BE2C (cell line): Measurements from ENCODE around the gene DMRTB1.

Source experiments
- DNase-seq: peaks from one replicate; pipeline ENCODE4 v3.0.0-alpha.2; 2020
- H3K27me3 ChIP-seq: fragments of 250-450 bp; sonication (Bioruptor Pico); 2 replicates; pipeline ENCODE4 v1.5.1; 2020; ENCODE audit warnings: mild to moderate bottlenecking
- H3K36me3 ChIP-seq: fragments of 250-450 bp; sonication (Bioruptor Pico); 2 replicates; pipeline ENCODE4 v1.5.1; 2020; ENCODE audit warnings: mild to moderate bottlenecking
- H3K4me1 ChIP-seq: fragments of 250-450 bp; sonication (Bioruptor Pico); 2 replicates; pipeline ENCODE4 v1.5.1; 2020
- H3K4me3 ChIP-seq: 2 replicates; pipeline ENCODE4 v1.5.1; 2011; ENCODE audit warnings: low read depth, low read length
- H3K9me3 ChIP-seq: fragments of 250-450 bp; sonication (Bioruptor Pico); 2 replicates; pipeline ENCODE4 v1.5.1; 2020
- TF ChIP-seq, protein P1 (sequence below): IDR thresholded peaks from 2 replicates; pipeline ENCODE4 v1.5.1; 2012; ENCODE audit warnings: mild to moderate bottlenecking, low read depth, low read length

The DMRTB1 gene

DNA sequence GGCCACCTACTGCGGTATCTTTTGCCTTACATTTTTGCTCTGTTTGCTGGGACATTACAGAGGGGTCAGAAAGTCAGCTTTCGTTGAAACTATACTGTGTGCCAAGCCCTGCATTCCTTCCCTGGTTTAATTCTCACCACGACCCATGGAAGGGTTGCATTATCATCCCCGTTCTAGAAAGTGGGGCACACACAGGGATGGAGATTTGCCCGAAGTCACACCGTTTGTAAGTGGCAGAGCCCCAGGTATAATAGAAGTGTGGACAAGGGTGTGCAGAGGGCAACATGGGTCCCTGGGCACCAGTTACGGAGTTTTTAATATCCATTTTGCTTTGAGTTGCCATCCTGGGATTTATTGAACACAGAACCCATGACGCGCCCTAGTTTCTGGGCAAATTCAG lies 11.8 kb downstream of the DMRTB1 start:
- Histone ChIP-seq H3K4me1 (no peaks in the 10 kb centered on the region), H3K27me3 (no peaks in the 10 kb centered on the region), H3K36me3 (no peaks in the 10 kb centered on the region), H3K4me3 (no peak overlapping the region), H3K9me3 (no peaks in the 10 kb centered on the region)
- TF ChIP-seq, protein P1, sequence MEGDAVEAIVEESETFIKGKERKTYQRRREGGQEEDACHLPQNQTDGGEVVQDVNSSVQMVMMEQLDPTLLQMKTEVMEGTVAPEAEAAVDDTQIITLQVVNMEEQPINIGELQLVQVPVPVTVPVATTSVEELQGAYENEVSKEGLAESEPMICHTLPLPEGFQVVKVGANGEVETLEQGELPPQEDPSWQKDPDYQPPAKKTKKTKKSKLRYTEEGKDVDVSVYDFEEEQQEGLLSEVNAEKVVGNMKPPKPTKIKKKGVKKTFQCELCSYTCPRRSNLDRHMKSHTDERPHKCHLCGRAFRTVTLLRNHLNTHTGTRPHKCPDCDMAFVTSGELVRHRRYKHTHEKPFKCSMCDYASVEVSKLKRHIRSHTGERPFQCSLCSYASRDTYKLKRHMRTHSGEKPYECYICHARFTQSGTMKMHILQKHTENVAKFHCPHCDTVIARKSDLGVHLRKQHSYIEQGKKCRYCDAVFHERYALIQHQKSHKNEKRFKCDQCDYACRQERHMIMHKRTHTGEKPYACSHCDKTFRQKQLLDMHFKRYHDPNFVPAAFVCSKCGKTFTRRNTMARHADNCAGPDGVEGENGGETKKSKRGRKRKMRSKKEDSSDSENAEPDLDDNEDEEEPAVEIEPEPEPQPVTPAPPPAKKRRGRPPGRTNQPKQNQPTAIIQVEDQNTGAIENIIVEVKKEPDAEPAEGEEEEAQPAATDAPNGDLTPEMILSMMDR: no peak
- DNase-seq: no peak

DNA sequence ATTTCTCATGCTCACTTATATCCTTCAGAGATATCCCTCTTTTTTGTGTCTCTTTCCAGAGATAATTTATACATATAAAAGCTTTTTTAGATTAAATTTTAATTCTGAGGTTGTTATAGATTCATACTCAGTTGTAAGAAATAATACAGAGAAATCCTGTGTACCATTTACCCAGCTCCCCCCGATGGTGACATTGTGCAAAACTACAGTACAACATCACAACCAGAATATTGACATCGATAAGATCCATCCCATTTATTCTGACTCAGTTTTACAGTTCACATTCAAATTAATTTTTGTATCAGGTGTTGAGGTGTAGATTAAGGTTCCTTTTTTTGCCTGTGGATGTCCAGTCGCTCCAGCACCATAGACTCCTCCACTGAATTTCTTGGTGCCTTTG lies 14.3 kb downstream of the DMRTB1 start:
- no peaks in the 10 kb centered on the region for H3K36me3 ChIP-seq
- no peaks in the 10 kb centered on the region for H3K27me3 ChIP-seq
- no peak for DNase-seq
- TF ChIP-seq, protein P1: peak; percentile 41
- H3K4me3 ChIP-seq: no peak overlapping the region
- no peaks in the 10 kb centered on the region for H3K4me1 ChIP-seq
- no peaks in the 10 kb centered on the region for H3K9me3 ChIP-seq

DNA sequence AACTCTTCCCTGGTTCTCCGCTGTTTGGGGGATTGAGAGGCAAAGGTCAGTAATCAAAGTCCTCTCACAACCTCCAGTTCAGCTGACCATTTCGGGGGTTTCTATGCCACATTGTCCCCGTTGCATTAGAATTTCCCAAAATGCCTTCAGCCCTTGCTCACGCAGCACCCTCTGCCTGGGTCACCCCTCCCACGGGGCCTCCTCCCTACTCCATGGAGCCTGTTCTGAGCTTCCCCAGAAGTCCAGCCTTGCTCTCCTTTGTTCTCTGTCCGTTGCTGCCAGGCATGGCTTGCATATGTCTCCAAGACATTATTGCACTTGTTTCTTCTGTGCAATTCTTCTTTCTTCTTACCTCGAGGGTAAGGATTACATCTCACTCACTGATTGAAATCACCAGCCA lies 16.5 kb downstream of the DMRTB1 start:
- H3K9me3 ChIP-seq: no peaks in the 10 kb centered on the region
- no peaks in the 10 kb centered on the region for H3K36me3 ChIP-seq
- TF ChIP-seq, protein P1: no peak
- no peak overlapping the region for H3K4me3 ChIP-seq
- no peak for DNase-seq
- H3K4me1 ChIP-seq: no peaks in the 10 kb centered on the region
- no peaks in the 10 kb centered on the region for H3K27me3 ChIP-seq

DNA sequence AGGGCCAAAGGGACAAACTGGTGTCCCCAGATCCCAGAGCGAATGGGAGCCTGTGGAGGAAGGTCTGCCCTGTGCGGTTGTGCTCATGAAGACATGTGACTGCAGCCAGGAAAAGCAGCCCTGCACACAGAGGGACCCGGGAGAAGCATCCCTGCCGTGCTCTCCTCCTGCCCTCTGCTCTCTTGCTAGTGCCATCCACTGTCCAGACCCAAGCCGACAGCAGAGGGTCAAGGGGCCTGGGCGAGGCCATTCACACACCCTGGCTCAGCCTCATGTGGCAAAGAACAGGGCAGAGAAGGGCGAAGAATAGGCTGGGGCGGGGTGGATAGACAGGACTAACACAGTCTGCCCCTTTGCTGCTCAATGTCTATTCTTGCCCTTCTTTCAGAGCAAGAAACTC lies 17.4 kb downstream of the DMRTB1 start:
- H3K9me3 ChIP-seq: no peaks in the 10 kb centered on the region
- H3K4me3 ChIP-seq: no peak overlapping the region
- H3K27me3 ChIP-seq: no peaks in the 10 kb centered on the region
- TF ChIP-seq, protein P1: no peak
- no peaks in the 10 kb centered on the region for H3K36me3 ChIP-seq
- no peaks in the 10 kb centered on the region for H3K4me1 ChIP-seq
- no peak for DNase-seq

DNA sequence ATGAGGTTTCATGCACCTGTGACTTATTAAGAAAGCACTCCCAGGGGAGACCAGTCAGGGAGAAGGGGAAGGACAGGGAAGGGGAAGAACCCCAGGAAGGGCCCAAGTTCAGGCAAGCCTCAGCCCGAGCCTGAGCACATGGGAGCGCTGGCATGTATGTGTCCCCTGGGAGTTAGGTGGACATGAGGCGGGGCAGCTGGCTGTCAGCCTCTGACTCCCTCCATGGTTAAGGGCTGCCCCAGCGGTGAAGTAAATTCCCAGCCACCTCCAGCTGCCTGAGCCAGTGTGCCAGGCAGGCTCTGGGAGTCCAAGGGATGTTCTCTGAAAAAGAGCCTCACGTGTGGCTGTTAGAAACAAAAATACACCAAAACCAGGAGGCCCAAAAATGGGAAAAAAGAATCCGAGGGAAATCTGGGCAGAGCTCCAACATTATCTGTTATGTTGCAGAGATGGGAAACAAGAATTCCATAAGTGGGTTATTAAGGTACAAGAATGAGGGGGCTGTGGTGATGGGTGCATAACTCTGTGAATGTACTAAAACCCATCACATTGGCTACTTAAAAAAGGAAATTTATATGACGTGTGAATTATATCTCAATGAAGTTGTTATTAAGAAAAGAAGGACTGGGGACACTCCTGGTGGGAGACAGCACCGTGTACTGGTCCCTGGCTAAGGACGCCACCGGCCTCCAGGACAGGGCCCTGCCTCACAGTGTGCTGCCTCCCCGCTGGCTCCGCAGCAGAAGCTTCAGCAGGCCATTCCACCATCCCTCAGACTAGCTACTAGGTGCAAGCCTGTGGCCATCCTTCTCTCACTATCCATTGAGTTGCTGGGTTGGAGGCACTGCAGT lies 18.7 kb downstream of the DMRTB1 start:
- H3K27me3 ChIP-seq: no peaks in the 10 kb centered on the region
- H3K4me1 ChIP-seq: no peaks in the 10 kb centered on the region
- H3K9me3 ChIP-seq: no peaks in the 10 kb centered on the region
- no peak overlapping the region for H3K4me3 ChIP-seq
- no peak for DNase-seq
- TF ChIP-seq, protein P1: no peak
- no peaks in the 10 kb centered on the region for H3K36me3 ChIP-seq

DNA sequence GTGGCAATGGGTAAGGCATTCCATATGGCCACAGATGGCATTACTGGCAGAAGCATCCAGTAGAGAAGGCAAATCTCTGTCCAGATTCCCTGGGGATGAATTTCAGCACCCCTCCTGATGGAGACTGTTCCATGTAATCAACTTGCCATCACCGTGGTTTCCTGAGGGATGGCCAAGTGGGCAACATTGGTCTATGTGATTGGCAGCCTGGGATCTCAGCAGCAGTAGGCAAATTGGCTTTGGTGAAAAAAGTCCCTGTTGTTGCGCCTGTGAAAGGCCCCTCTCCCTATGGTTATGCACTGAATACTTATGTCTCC lies 19.3 kb downstream of the DMRTB1 start:
- TF ChIP-seq, protein P1: no peak
- no peaks in the 10 kb centered on the region for H3K27me3 ChIP-seq
- DNase-seq: no peak

More for the DNA sequence above, 19.3 kb downstream of the DMRTB1 start:
- Histone ChIP-seq H3K4me3 (no peak overlapping the region), H3K36me3 (no peaks in the 10 kb centered on the region), H3K9me3 (no peaks in the 10 kb centered on the region), H3K4me1 (no peaks in the 10 kb centered on the region)
